C4-2B (cell line): Measurements from ENCODE around the gene KCNIP1.

Experiments used
- CTCF ChIP-seq: fragments of 450-650 bp; conservative IDR thresholded peaks from 2 replicates; pipeline ENCODE4 v1.5.1; 2017; ENCODE audit warnings: mild to moderate bottlenecking
- ZFX ChIP-seq: fragments of 450-650 bp; IDR thresholded peaks from 2 replicates; pipeline ENCODE4 v1.6.1; 2017

DNA sequence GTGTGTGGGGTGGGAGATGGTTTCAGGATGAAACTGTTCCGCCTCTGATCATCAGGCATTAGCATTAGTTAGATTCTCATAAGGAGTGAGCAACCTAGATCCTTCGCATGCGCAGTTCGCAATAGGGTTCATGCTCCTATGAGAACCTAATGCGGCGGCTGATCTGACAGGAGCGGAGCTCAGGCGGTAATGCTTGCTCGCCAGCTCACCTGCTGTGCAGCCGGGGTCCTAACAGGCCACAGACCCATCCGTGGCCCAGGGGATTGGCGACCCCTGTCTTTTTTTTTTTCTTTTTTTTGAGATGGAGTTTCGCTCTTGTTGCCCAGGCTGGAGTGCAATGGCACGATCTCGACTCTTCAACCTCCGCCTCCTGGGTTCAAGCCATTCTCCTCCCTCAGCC is 119.1 kb downstream of the KCNIP1 start:
- TF ChIP-seq CTCF: no peak
- no peak for TF ChIP-seq ZFX
